ENCODE data around the gene REPS1.
A peak's percentile ranks its signal among the peaks of the same experiment; 100 is the strongest.
"Not testable (repeated sequence)": the region's sequence is repeated elsewhere in the genome, so short reads cannot be mapped to it uniquely, and the experiment has no call there.

Gene REPS1

DNA sequence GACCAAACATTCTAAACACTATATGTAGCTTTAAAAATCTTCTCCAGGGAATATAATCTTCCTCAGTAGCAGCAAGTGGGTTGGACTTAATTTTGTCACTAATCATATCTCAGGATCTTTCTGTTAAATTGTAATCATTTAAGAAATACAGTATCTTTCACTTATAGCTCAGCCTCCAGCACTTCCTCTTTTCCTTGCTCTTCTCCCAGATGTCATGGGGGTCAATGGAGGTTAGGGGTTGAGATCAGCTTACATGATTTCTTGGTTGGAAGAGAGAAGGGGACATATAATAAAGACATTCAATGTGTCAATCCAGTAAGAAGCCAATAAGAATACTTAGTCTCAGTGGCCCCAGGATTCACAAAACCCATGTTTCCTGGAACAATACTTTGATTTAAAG lies 15.7 kb upstream of the REPS1 start:
- no peak for DNase-seq

DNA sequence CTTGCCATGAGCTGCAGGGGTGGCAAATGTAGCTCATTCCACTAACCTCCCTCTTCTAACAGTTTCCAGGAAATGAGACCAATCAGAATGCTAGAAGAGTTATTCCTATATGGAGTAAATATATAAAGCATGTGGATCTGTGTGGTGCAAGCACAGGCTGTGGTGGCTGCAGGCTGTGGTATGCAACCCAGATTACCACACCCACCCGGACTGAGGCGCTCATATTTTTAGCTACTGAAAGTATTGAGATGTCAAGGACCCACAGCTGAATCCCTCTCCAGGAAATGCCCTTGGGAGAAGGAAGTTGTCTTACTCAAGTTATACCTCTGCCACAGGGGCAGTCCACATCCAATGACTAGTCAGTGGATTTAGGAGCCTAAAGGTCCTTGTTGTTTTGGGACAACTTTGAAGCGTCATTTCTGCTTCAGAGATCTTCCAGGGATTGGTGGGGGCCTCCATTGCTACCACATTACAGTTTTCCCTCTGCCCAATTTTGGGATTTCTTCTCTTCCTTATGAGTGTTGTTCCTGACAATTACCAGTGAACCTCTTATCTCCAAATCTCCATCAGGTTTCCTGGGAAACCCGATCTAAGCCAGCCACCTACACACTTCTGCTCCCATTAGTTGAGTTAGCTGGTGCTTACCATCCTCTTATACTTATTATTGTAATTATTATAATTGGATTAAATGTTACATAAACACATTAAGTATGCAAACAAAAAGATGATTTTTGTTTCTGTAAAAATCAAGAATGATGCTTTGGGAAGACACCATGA lies 12.1 kb upstream of the REPS1 start:
- no peak for DNase-seq

DNA sequence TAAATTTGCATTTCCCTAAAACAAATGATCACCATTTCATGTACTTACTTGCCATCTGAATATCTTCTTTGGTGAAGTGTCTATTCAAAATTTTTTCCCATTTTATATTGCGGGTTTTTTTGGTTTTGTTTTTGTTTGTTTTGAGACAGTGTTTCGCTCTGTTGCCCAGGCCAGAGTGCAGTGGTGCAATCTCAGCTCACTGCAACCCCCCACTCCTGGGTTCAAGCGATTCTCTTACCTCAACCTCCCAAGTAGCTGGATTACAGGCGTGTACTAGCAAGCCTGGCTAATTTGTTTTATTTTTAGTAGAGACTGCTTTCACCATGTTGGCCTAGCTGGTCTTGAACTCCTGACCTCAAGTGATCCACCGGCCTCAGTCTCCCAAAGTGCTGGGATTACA lies 9.1 kb upstream of the REPS1 start:
- no peak for DNase-seq

DNA sequence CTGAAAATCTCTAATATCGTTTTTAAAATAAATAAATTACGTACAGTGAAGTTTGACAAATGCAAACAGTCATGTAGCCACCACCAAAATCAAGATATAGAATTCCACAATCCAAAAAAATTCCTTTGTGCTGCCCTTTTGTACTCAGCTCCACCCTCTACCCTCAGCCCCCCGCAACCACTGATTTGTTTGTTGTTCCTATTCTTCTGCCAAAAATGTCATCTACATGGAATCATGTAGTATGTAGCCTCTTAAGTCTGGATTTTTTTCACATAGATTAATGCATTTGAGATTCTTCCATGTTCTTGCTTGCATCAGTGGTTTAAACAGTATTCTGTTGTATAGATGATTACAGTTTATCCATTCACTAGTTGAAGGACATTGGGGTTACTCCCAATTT lies 8.5 kb upstream of the REPS1 start:
- no peak for DNase-seq

GRCh38 chr6:138993410-138993809 lies 5.4 kb upstream of the REPS1 start:
- not testable (repeated sequence) for DNase-seq

DNA sequence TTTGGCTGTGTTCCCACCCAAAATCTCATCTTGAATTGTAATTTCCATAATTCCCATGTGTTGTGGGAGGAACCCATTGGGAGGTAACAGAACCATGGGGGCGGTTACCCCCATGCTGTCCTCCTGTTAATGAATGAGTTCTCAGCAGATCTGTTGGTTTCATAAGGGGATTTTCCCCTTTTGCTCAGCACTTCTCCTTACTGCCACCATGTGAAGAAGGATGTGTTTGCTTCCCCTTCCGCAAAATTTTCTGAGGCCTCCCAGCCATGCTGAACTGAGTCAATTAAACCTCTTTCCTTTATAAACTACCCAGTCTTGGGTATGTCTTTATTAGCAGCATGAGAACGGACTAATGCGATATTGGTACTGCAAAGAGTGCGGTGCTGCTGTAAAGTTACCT lies 4.9 kb upstream of the REPS1 start:
- DNase-seq, result not testable (repeated sequence)

DNA sequence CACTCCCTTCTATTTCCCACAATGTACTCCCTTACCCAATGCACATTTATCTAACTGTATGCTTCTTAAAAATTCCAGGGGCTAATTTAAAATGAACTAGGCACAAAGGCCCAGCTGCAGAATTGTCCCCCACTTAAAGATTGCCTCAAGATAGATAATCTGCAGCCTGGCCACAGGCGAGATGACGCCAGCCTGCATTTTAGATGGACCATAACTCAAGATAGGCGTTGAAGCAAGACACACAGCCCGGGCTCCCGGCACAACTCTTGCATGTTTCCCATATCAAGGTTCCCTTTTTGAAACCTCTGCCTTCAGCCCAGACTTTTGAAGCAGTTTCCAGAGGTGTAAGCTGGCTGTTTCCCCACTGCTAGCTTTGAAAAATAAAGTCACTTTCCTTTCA lies 3.2 kb upstream of the REPS1 start:
- no peak for DNase-seq

DNA sequence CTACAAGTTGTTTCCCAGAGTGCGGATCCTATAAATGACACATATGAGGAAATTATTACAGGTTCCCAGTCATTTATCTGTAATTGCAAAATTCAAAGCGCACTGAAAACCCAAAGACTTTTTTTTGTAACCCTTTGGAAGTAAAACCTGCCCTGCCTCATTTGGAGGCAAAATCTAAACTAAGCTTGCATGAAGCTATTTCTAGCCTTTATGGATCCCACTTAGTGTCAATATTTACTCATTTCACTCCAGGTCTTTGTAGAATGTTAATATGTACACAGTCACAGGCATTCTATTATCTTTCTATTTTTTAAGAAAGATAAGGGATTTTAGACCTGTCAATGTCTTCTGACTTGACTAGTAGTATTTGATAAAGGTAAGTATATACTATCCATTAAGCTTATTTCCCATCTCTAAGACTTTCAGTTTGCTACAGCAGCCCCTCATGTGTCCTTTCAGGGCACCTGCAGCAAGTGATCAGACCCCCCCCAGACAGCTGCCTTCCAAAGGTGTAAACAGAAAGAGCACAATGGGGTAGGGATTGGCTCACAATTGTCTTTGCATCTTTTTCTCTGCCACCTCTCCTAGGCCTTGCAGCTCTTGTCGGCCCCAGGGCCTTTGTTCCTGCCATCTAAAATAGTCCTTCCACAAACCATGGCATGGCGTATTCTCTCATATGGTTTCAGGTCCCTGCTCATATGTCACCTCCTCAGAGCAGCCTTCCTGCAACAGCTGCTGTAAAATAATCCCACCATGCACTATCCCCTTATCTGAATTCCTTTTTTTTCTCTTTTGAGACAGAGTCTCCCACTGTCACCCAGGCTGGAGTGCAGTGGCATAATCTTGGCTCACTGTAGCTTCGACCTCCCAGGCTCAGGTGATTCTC lies 1.3 kb upstream of the REPS1 start:
- DNase-seq, result no peak

DNA sequence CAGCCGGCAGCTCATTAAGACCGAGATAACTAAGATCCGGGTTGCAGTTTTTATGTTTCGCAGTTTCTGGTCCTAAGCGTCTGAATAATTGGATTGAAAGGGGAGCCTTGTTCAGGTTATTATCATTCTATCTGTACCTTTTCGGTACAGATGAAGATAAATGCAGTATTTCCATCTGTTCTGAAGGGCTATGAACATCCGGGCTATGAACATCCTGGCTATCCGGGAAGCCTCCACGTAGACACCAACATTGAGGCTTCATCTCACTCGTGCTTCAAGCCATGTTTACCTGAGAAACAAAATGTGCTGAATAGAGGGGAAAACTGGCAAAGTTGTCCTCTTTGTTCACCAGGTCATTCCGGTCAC lies 399 bp upstream of the REPS1 start:
- DNase-seq, result peak in 1 of 2 experiments; percentile 7

GRCh38 chr6:138987080-138987642 lies 892 bp downstream of the REPS1 start:
- DNase-seq, result no peak

GRCh38 chr6:138986578-138986977 lies 1.5 kb downstream of the REPS1 start:
- no peak for DNase-seq

DNA sequence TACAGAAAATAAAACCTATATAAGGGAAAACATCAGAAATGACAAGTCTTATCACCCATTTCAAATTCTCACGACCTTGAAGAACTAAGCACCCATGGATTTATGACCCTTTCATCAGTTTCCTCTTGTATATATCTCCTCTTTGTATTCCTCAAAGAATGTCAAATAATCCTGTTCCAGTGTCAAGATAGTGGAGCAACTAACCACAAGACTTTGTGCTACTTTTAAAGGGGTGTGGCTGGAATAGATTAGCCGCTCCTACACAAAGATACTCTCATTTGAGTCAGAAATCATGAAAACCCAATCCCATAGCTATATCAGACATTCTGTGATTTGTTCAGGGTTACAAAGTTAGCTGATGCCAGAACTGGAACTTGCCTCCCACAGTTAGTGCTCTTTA lies 6.6 kb downstream of the REPS1 start:
- no peak for DNase-seq

DNA sequence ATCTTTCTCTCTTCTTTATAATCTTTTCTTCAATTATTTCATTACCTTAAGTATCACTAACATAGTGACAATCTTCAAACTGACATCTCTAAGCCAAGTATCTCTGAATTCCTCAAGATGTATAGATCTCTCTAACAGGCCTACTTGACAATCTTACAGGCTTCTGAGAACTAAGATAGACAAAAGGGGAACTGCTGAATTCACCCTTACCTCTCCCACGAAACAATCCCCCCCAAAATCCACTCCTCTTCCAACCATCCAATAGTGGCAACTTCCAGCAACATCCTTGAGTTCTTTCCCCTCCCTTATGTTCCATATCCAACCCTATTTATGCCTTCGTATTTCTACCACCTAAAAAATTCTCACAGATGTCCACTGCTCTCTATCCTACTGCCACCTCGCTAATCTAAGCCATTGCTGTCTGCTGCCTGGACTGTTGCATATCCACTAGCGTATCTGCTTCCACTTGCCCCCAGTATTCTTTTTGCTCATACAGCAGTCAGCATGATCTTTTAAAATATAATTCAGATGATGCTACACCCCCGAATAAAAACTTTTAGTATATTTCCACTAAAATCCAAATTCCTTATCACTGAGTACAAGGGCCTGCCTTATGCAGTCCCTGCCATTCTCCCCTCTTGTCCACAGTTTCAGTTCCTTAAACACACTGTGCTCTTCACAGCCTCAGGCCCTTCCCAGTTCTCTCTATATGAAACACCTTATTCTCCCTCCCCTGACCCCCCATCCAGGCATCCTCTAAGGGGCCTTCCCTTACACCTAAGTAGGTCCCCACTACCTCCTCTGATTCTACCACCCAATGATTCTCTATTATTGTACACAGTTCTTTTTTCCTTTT lies 8.0 kb downstream of the REPS1 start:
- DNase-seq, result no peak

- DNase-seq, result no peak
Measured at GRCh38 chr6:138979365-138979764, 8.7 kb downstream of the REPS1 start.

- no peak for DNase-seq
Measured at GRCh38 chr6:138978229-138978628, 9.8 kb downstream of the REPS1 start.

DNA sequence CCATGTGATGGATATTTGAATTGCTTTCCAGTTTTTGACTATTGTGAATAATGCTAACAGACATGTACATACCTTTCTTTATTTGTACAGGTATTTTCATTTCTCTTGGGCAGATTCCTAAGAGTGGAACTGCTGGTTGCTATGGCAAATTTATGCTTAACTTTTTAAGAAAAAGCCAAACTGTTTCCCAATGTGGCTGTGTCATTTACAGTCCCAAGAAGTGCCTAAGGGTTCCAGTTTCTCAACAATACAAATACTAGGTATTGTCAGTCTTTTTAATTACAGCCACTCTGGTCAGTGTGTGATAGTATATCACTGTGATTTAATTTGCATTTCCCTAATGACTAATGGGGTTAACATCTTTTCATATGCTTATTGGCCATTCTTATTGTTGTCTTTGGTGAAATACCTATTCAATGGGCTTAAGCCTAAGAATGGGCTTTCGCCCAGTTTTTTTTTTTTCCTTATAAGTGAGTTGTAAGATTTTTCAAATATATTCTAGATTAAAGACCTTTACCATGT lies 10.3 kb downstream of the REPS1 start:
- DNase-seq, result no peak

GRCh38 chr6:138977242-138977641 lies 10.8 kb downstream of the REPS1 start:
- no peak for DNase-seq

DNA sequence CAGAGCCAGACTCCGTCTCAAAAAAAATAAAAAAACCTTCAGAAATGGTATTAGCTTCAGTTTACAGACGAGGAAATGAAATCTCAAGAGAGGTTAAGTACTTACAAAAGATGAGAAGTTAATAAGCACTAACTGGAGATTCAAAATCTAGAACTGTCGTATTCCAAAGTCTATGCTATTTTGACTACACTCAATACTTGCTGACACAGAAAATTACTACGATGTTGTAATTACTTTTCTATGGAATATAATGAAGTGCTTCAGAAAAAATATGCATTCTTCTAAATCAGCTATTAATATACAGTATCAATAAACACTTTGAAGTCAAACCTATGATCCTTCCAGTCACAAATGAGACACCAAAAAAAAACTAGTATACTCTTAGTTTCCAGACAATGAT lies 12.2 kb downstream of the REPS1 start:
- DNase-seq, result no peak

DNA sequence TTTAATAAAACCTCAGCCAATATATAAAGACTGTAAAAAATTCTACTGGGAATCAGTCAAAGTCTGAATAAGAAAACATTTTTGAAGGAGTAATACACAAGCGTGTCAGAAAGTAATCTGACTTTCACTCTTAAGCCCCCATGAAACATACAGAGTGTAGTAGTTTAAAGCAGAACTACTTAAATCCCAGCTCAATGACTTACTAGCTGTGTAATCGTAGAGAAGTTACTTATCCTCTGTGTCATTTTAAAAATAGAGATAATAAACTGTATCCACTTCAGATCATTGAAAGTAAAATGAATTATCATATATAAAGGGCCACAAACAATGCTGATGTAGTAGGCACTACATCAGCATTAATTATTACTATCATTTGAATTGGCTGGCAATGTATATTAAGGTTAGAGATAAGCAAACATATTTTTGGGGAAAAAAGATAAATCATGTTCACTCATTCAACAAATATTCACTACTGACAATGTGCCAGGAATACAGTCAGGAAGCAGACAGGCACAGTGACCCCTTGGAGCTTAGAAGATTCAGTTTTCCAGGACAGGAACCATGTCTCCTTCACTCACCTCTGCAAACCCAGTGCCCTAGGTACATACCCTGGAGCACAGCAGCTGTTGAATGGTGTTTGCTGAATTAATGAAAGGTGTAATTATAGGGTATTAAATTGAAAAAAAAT lies 14.4 kb downstream of the REPS1 start:
- DNase-seq, result no peak

GRCh38 chr6:138972226-138972665 lies 15.8 kb downstream of the REPS1 start:
- DNase-seq, result no peak

- DNase-seq, result no peak
Measured at GRCh38 chr6:138971601-138972000, 16.5 kb downstream of the REPS1 start.

GRCh38 chr6:138970856-138971425 lies 17.1 kb downstream of the REPS1 start:
- no peak for DNase-seq

Measured in cerebellar nuclear complex (tissue), 1 donor.